Activated naive CD4-positive, alpha-beta T cell (primary cell): ENCODE measurements around the gene NTRK3.

Experiments
- DNase-seq, 4 experiments: peaks; one replicate each; lab custom pipeline; 2025; lab: John Stamatoyannopoulos, UW

NTRK3 gene

DNA sequence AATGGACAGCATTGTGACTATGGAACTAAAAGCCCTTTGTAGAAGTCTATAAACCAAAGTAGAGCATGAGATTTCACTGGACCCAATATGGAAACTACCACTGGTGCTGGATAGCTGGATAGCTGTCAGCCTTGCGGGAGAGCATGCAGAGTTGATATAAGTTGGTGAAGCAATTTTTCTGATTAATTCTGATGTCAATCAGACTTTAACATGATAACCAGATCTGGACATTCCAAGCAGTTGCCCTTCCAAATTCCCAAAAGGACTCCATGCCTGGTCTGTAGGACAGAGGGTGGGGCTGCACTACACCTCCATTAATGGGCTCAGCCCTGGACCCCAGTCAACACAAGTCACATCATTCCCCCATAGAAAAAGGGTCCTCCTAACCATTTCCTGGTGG, 437.8 kb downstream of the NTRK3 start:
- DNase-seq, result no peak

GRCh38 chr15:87817553-87817952, 439.0 kb downstream of the NTRK3 start:
- no peak for DNase-seq

GRCh38 chr15:87816811-87817210, 439.7 kb downstream of the NTRK3 start:
- DNase-seq, result no peak

DNA sequence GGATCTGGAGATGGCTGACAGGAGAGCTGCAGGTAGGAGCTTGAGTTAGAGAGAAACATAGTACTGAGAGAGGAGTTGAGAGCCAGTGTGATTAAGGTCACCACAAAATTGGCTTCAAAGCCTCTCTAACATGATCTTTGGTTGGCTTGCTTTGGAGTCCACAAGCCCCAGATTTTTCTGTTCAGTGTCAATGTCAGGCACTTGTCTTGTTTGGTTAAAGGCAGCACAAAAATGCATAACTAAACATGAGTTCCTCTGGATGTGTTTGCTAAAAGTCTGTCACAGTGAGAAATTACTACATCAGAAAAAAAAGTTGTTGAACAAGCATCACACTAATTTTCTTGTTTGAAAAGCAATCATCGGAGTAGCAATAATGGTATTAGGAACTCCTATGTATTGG, 440.5 kb downstream of the NTRK3 start:
- no peak for DNase-seq
